ENCODE measurements around the gene EIF4A3. TPM values are rescaled to one million over a fixed set of nuclear protein-coding genes. Genes with fewer than 3 reads are reported as not detected.
"Not testable (repeated sequence)": the region's sequence is repeated elsewhere in the genome, so short reads cannot be mapped to it uniquely, and the experiment has no call there.

The EIF4A3 gene
- total and polyA plus RNA-seq, 9 donors = 71.2 to 114 (median 87.8) TPM

DNA sequence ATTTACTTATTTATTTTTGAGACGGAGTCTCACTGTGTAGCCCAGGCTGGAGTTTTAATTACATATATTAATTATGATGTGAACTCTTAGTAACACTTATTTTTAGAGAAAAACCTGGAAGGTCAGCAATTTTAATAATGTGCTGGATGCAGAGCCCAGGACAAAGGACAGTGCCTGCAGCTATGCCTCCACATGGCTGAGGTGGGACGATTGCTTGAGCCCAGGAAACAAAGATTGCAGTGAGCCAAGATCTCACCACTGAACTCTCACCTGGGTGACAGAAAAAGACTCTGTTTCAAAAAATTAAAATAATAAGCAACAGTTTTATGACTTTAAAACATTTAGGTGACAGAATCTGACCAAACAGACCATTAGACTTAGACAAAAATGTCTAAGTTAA lies 11.9 kb upstream of the EIF4A3 start:
- DNase-seq = no peak
- H3K4me3 ChIP-seq = no peak overlapping the region
- no peaks in the 10 kb centered on the region for H3K9me3 ChIP-seq
- WGBS, 3 donors = 59 to 68% (median 62%) methylated on average over 2 of the region's 2 CpGs
- H3K36me3 ChIP-seq = no peaks in the 10 kb centered on the region
- H3K4me1 ChIP-seq (ENCODE audit: insufficient read depth) = no peaks in the 10 kb centered on the region
- H3K27ac ChIP-seq = no peak overlapping the region
- H3K27me3 ChIP-seq = no peaks in the 10 kb centered on the region
- intact Hi-C loops (cut with DNase I) = no loop called here
- TF ChIP-seq, protein P1, sequence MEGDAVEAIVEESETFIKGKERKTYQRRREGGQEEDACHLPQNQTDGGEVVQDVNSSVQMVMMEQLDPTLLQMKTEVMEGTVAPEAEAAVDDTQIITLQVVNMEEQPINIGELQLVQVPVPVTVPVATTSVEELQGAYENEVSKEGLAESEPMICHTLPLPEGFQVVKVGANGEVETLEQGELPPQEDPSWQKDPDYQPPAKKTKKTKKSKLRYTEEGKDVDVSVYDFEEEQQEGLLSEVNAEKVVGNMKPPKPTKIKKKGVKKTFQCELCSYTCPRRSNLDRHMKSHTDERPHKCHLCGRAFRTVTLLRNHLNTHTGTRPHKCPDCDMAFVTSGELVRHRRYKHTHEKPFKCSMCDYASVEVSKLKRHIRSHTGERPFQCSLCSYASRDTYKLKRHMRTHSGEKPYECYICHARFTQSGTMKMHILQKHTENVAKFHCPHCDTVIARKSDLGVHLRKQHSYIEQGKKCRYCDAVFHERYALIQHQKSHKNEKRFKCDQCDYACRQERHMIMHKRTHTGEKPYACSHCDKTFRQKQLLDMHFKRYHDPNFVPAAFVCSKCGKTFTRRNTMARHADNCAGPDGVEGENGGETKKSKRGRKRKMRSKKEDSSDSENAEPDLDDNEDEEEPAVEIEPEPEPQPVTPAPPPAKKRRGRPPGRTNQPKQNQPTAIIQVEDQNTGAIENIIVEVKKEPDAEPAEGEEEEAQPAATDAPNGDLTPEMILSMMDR (IDR thresholded peaks at IDR 0.05) = no peak
- no peak for TF ChIP-seq POLR2A (IDR thresholded peaks at IDR 0.05)
- TF ChIP-seq EP300 (IDR thresholded peaks at IDR 0.05) = no peak

DNA sequence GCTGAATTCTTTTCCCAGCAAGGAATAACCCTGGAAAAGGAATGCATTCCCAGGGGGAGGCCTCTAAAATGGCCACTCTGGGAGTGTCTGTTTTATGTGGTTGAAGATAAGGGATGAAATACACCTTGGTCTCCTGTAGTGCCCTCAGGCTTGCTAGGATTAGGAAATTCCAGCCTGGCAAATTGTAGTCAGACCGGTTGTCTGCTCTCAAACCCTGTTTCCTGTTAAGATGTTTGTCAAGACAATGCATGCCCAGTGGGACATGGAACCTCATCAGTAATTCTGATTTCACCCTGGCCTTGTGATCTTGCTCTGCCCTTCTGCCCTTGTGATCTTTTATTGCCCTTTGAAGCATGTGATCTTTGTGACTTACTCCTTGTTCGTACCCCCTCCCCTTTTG lies 8.7 kb upstream of the EIF4A3 start:
- H3K4me3 ChIP-seq; intact Hi-C loops (cut with DNase I): not testable (repeated sequence)
- WGBS, 3 donors = 44 to 63% (median 56%) methylated on average over 2 of the region's 2 CpGs

DNA sequence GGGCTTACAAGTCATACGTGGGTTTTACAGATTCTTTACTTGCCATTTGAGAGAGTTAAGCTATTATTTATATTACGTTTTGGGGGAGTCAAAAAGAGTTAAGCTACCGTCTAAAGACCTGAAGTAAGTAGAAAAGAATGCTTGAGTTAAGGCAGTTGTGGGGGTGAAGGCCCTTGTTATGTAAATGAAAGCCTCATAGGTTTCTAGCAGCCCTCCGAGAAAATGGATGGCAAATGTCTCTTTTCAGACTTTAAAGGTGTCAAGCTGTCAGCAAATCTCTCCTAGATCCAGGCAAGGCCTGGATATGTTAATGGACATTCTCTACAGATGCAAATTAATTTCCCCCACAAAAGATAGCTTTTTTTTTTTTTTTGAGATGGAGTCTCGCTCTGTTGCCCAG lies 7.2 kb upstream of the EIF4A3 start:
- no peak overlapping the region for H3K27ac ChIP-seq

More for the DNA sequence above, 8.7 kb upstream of the EIF4A3 start:
- not testable (repeated sequence) for H3K36me3 ChIP-seq; H3K9me3 ChIP-seq; DNase-seq; H3K4me1 ChIP-seq (ENCODE audit: insufficient read depth); H3K27me3 ChIP-seq; H3K27ac ChIP-seq

DNA sequence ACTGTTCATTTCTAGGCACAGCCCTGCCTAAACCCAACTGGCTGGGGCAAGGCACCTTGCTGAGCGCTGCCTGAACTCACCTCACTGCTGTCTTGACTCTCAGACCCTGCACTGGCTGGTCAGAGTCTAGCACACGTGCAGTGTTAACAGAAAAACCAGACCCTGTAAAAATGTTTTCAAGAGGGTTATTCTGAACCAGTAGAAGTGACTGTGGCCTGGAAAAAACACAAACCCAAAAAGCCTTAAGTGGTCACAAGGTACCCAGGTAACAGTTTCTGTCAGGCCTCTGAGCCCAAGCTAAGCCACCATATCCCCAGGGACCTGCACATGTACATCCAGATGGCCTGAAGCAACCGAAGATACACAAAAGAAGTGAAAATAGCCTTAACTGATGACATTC lies 6.1 kb upstream of the EIF4A3 start:
- no peak for TF ChIP-seq EP300 (IDR thresholded peaks at IDR 0.05)
- TF ChIP-seq, protein P1 (IDR thresholded peaks at IDR 0.05) = no peak
- no peak for TF ChIP-seq POLR2A (IDR thresholded peaks at IDR 0.05)
- Histone ChIP-seq H3K9me3 (no peaks in the 10 kb centered on the region), H3K4me3 (no peak overlapping the region), H3K36me3 (no peaks in the 10 kb centered on the region), H3K27me3 (no peaks in the 10 kb centered on the region), H3K4me1 (ENCODE audit: insufficient read depth) (peaks cover 2% of the 10 kb centered on the region), H3K27ac (no peak overlapping the region)
- intact Hi-C loops (cut with DNase I) = no loop called here
- WGBS, 3 donors = 84 to 88% (median 88%) methylated on average over 3 of the region's 3 CpGs
- no peak for DNase-seq

More for the DNA sequence above, 7.2 kb upstream of the EIF4A3 start:
- TF ChIP-seq, protein P1 (IDR thresholded peaks at IDR 0.05) = no peak
- TF ChIP-seq POLR2A (IDR thresholded peaks at IDR 0.05) (no peak), EP300 (IDR thresholded peaks at IDR 0.05) (no peak)
- Histone ChIP-seq H3K9me3 (no peaks in the 10 kb centered on the region), H3K27me3 (no peaks in the 10 kb centered on the region), H3K36me3 (no peaks in the 10 kb centered on the region), H3K4me1 (ENCODE audit: insufficient read depth) (no peaks in the 10 kb centered on the region), H3K4me3 (no peak overlapping the region)
- no peak for DNase-seq
- WGBS, 3 donors = 65 to 73% (median 69%) methylated on average over 5 of the region's 5 CpGs
- intact Hi-C loops (cut with DNase I) = no loop called here

DNA sequence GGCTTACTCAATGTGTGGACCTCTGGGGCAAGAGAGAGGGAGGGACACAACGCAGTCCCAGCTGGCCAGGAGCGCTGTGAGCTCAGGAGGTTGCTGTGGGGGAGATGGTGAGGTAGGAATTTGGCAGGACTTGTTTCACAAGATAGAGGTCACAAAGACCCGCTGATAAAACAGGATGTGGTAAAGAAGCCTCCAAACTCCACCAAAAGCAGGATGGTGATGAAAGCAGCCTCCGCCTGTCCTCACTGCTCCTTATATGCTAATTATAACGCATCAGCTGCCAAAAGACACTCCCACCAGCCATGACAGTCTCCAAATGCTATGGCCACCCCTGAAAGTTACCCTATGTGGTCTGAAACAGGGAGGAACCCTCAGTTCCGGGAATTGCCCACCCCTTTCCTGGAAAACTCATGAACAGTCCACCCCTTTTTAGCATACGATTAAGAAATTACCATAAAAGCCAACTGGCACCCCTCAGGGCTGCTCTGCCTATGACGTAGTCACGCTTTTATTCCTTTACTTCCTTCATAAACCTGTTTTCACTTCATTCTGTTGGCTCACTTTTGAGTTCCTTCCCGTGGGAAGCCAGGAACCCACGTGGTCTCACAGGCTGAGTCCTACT lies 5.3 kb upstream of the EIF4A3 start:
- intact Hi-C loops (cut with DNase I) = no loop called here
- Histone ChIP-seq H3K9me3 (no peaks in the 10 kb centered on the region), H3K4me3 (no peak overlapping the region), H3K27me3 (no peaks in the 10 kb centered on the region), H3K4me1 (ENCODE audit: insufficient read depth) (peaks cover 2% of the 10 kb centered on the region), H3K36me3 (no peaks in the 10 kb centered on the region), H3K27ac (no peak overlapping the region)
- TF ChIP-seq EP300 (IDR thresholded peaks at IDR 0.05) (no peak), POLR2A (IDR thresholded peaks at IDR 0.05) (no peak)
- TF ChIP-seq, protein P1 (IDR thresholded peaks at IDR 0.05) = no peak
- peak in 1 of 5 donors; percentile 43 for DNase-seq
- 30 to 39% (median 37%) methylated on average over 11 of the region's 11 CpGs for WGBS, 3 donors

All from ovary (tissue), 9 donors.